ENCODE data around the gene SNRNP25. TPM values are rescaled to one million over a fixed set of nuclear protein-coding genes. Genes with fewer than 3 reads are reported as not detected.

Gene SNRNP25
- total and polyA plus RNA-seq, 3 donors from 2014 or later, result 12.8 to 26.9 (median 17.5) TPM

DNA sequence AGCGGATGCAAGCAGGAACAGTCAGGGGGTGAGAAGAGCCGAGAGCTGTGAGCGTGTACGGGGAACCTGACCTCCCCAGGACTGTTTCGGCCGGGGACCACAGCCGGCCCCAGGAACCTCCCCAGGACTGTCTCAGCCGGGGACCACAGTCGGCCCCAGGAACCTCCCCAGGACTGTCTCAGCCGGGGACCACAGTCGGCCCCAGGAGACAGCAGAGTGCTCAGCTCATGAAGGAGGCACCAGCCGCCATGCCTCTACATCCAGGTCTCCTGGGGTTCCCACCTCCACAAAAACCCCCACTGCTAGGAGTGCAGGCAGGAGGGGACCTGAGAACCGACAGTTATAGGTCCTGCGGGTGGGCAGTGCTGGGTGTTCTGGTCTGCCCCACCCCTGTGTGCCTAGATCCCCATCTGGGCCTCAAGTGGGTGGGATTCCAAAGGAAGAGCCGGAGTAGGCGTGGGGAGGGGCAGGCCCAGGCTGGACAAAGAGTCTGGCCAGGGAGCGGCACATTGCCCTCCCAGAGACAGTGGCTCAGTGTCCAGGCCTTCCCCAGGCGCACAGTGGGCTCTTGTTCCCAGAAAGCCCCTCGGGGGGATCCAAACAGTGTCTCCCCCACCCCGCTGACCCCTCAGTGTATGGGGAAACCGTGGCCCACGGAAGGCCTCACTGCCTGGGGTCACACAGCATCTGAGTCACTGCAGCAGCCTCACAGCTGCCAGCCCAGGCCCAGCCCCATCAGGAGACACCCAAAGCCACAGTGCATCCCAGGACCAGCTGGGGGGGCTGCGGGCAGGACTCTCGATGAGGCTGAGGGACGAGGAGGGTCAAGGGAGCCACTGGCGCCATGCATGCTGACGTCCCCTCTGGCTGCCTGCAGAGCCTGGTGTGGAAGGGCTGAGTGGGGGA is 14.5 kb downstream of the SNRNP25 start:
- DNase-seq, result no peak
- Histone ChIP-seq H3K36me3 (ENCODE audit: low read depth, missing control alignments) (no peaks in the 10 kb centered on the region), H3K27ac (no peak overlapping the region), H3K9me3 (no peaks in the 10 kb centered on the region), H3K4me3 (no peak overlapping the region), H3K27me3 (no peaks in the 10 kb centered on the region), H3K4me1 (peaks cover 8% of the 10 kb centered on the region)
- TF ChIP-seq, protein P1, sequence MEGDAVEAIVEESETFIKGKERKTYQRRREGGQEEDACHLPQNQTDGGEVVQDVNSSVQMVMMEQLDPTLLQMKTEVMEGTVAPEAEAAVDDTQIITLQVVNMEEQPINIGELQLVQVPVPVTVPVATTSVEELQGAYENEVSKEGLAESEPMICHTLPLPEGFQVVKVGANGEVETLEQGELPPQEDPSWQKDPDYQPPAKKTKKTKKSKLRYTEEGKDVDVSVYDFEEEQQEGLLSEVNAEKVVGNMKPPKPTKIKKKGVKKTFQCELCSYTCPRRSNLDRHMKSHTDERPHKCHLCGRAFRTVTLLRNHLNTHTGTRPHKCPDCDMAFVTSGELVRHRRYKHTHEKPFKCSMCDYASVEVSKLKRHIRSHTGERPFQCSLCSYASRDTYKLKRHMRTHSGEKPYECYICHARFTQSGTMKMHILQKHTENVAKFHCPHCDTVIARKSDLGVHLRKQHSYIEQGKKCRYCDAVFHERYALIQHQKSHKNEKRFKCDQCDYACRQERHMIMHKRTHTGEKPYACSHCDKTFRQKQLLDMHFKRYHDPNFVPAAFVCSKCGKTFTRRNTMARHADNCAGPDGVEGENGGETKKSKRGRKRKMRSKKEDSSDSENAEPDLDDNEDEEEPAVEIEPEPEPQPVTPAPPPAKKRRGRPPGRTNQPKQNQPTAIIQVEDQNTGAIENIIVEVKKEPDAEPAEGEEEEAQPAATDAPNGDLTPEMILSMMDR (IDR thresholded peaks at IDR 0.05), result no peak
- TF ChIP-seq POLR2A (IDR thresholded peaks at IDR 0.05), result no peak
- intact Hi-C loops (cut with DNase I; ENCODE audit: low total_unique reads), result no loop called here
- WGBS, 2 donors, result 76 to 81% methylated on average over 10 to 27 of the region's 27 CpGs

DNA sequence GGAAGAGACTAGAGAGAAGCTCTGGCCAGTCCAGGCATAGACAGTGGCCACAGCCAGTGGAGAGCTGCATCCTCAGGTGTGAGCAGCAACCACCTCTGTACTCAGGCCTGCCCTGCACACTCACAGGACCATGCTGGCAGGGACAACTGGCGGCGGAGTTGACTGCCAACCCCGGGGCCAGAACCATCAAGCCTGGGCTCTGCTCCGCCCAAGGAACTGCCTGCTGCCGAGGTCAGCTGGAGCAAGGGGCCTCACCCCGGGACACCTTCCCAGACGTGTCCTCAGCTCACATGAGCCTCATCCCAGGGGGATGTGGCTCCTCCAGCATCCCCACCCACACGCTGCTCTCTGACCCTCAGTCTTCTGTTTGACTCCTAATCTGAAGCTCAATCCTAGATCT is 15.6 kb downstream of the SNRNP25 start:
- H3K36me3 ChIP-seq (ENCODE audit: low read depth, missing control alignments), result no peaks in the 10 kb centered on the region
- WGBS, 2 donors, result 53 to 93% methylated on average over 2 to 8 of the region's 8 CpGs
- H3K4me3 ChIP-seq, result no peak overlapping the region
- TF ChIP-seq POLR2A (IDR thresholded peaks at IDR 0.05), result no peak
- TF ChIP-seq, protein P1 (IDR thresholded peaks at IDR 0.05), result no peak
- H3K9me3 ChIP-seq, result no peaks in the 10 kb centered on the region
- intact Hi-C loops (cut with DNase I; ENCODE audit: low total_unique reads), result no loop called here
- H3K4me1 ChIP-seq, result peaks cover 8% of the 10 kb centered on the region
- no peaks in the 10 kb centered on the region for H3K27me3 ChIP-seq
- no peak overlapping the region for H3K27ac ChIP-seq
- DNase-seq, result no peak

DNA sequence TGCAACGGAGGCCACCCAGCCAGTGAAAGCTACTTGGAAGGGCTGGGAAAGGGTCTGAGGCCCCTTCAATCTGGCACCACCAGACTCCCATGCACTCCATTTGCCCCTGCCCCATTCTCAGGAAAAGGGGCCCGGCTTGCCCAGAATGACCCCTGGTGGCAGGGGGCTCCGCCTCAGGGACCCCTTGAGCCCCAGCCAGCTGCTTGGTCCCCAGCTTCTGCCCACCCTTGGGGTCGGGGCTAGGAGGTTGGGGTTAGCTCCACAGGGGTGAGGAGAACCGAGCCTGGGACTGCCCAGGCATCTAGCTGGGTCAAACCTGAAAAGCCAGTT is 17.5 kb downstream of the SNRNP25 start:
- Histone ChIP-seq H3K27me3 (no peaks in the 10 kb centered on the region), H3K4me1 (peaks cover 11% of the 10 kb centered on the region), H3K36me3 (ENCODE audit: low read depth, missing control alignments) (no peaks in the 10 kb centered on the region), H3K9me3 (no peaks in the 10 kb centered on the region), H3K4me3 (peak overlapping the region in 1 of 2 donors; percentile 65), H3K27ac (peak overlapping the region in 1 of 2 donors; percentile 83)
- intact Hi-C loops (cut with DNase I; ENCODE audit: low total_unique reads), result no loop called here
- TF ChIP-seq POLR2A (IDR thresholded peaks at IDR 0.05), result no peak
- DNase-seq, result no peak
- 55 to 80% methylated on average over 1 to 4 of the region's 5 CpGs for WGBS, 2 donors

DNA sequence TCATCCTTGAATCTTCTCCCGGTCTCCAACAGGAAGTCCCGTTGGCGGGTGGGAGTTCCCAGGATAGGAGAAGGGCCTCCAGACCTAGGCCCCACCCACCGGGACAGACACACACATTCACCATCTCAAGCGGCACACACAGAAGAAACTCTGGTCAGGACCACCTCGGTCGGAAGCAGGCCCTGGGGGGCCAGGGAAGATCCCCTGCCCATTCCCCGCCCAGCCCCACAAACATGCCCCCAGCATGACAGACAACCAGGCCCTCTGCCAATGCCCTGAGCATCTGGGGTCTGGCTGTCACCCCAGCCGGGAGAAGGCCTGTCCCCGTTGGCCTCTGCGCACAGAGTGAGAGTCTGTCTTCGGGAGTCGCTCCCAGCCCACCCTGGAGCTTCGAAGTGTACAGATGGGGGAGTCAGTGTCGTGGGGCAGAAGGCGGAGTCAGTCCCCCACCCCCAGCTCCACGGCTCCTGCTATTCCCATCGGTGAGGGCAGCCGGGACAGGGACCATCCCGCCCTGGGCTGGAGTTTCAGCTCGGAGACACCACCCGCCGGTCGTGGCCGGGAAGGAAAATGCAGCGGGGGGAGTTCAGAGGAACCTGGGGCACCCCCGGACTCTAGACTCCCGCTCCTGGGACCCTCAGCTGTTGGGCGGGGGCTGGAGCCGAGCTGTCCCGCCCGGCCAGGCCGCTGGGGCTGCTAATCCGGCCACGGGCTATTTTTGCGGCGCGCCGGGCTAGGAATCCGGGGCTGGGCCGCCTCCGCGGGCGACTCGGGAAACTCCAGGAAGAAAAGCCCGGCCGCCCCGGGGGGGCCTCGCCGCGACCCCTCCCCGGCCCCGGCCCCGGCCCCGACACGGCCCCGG is 18.1 kb downstream of the SNRNP25 start:
- peak overlapping the region; percentile 65 for H3K4me3 ChIP-seq
- H3K4me1 ChIP-seq, result peaks cover 13% of the 10 kb centered on the region
- 0 to 11% methylated on average over 6 to 29 of the region's 57 CpGs for WGBS, 2 donors

More for the DNA sequence above, 18.1 kb downstream of the SNRNP25 start:
- no peaks in the 10 kb centered on the region for H3K27me3 ChIP-seq
- intact Hi-C loops (cut with DNase I; ENCODE audit: low total_unique reads), result no loop called here
- no peaks in the 10 kb centered on the region for H3K36me3 ChIP-seq (ENCODE audit: low read depth, missing control alignments)
- H3K9me3 ChIP-seq, result no peaks in the 10 kb centered on the region
- TF ChIP-seq, protein P1 (IDR thresholded peaks at IDR 0.05), result no peak
- no peak for TF ChIP-seq POLR2A (IDR thresholded peaks at IDR 0.05)
- H3K27ac ChIP-seq, result peak overlapping the region; percentile 56 to 83
- peak; percentile 80 for DNase-seq
